Right lobe of liver (tissue), 4 donors: ENCODE results near the gene LY86.

Experiments
- POLR2A ChIP-seq: fragments of 450-650 bp; IDR thresholded peaks from one replicate; pipeline ENCODE4 v1.6.1; 2017; ENCODE audit warnings: antibody characterized with exemption, mild to moderate bottlenecking
- TF ChIP-seq, protein P1 (sequence below), 4 donors: fragments of 200-600 bp in 3 of 4; fragments of 450-650 bp in 1 of 4; IDR thresholded peaks; one replicate each; pipeline versions ENCODE4 v1.5.1 to v1.8.0; 2016 to 2022; ENCODE audit warnings: antibody characterized with exemption in 4 of 4, mild to moderate bottlenecking in 2 of 4
- donor health status: DM: no; HTN: no; CAD: no.
- donor health status: DM: no; HTN: no; CAD: no.
- donor health status: DM: no; HTN: yes; CAD: no.

DNA sequence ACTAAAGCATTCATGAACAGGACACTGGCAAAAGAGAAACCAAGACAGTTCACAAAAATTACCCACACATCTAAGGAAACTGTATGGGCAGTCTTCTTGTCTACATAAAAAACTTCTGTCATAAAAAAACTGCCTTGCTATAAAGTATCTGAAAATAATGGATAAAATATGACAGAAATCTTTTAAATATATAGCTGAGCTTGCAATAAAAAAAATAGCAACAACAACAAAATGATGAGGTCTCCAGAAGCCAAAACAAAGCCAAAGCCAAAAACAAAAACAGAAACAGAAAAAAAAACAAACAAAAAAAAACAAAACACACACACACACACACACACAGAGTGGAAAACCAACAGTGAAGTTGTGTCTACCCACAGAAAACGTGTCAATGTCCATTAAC lies 14.8 kb downstream of the LY86 start:
- TF ChIP-seq, protein P1, sequence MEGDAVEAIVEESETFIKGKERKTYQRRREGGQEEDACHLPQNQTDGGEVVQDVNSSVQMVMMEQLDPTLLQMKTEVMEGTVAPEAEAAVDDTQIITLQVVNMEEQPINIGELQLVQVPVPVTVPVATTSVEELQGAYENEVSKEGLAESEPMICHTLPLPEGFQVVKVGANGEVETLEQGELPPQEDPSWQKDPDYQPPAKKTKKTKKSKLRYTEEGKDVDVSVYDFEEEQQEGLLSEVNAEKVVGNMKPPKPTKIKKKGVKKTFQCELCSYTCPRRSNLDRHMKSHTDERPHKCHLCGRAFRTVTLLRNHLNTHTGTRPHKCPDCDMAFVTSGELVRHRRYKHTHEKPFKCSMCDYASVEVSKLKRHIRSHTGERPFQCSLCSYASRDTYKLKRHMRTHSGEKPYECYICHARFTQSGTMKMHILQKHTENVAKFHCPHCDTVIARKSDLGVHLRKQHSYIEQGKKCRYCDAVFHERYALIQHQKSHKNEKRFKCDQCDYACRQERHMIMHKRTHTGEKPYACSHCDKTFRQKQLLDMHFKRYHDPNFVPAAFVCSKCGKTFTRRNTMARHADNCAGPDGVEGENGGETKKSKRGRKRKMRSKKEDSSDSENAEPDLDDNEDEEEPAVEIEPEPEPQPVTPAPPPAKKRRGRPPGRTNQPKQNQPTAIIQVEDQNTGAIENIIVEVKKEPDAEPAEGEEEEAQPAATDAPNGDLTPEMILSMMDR (IDR thresholded peaks at IDR 0.05), result no peak
- TF ChIP-seq POLR2A, result no peak
